Gastrocnemius medialis (tissue), 4 donors: ENCODE data around the gene BNIP5. TPM values are rescaled to one million over a fixed set of nuclear protein-coding genes. Genes with fewer than 3 reads are reported as not detected.

ENCODE experiments used
- ATAC-seq, 2 donors: fragments of 150-250 bp; one replicate each; pipeline ENCODE4 v1.9.1; 2016
- DNase-seq, 2 donors: peaks; one replicate each; pipeline ENCODE4 v3.0.0-alpha.2; 2019
- H3K27ac ChIP-seq, 4 donors: fragments of 200-600 bp; sonication (generic); 1 replicate in 1 of 4; 2 replicates in 3 of 4; pipeline ENCODE4 v1.5.1; 2016 to 2018; ENCODE audit warnings: mild to moderate bottlenecking in 2 of 4, moderate library complexity in 1 of 4
- H3K27me3 ChIP-seq, 3 donors: fragments of 200-600 bp; sonication (generic) in 2 of 3; 1 replicate in 1 of 3; 2 replicates in 2 of 3; pipeline versions ENCODE4 v1.5.1 to v1.6.0; 2016 to 2019; ENCODE audit warnings: mild to moderate bottlenecking in 1 of 3, moderate library complexity in 1 of 3
- H3K36me3 ChIP-seq, 2 donors: fragments of 200-600 bp; sonication (generic) in 1 of 2; one replicate each; pipeline ENCODE4 v1.5.1; 2017 to 2018
- H3K4me1 ChIP-seq, 2 donors: fragments of 200-600 bp; sonication (generic) in 1 of 2; one replicate each; pipeline ENCODE4 v1.5.1; 2016 to 2017; ENCODE audit warnings: mild to moderate bottlenecking in 2 of 2
- H3K4me3 ChIP-seq, 4 donors: fragments of 200-600 bp; sonication (generic) in 3 of 4; 1 replicate in 1 of 4; 2 replicates in 3 of 4; pipeline ENCODE4 v1.5.1; 2016 to 2019; ENCODE audit warnings: mild to moderate bottlenecking in 2 of 4
- H3K9me3 ChIP-seq, 3 donors: fragments of 200-600 bp; sonication (generic) in 2 of 3; 1 replicate in 1 of 3; 2 replicates in 2 of 3; pipeline ENCODE4 v1.5.1; 2016 to 2019
- POLR2A ChIP-seq, 2 donors: fragments of 450-650 bp; IDR thresholded peaks; one replicate each; pipeline ENCODE4 v1.6.1; 2017; ENCODE audit warnings: antibody characterized with exemption in 2 of 2, mild to moderate bottlenecking in 2 of 2, moderate library complexity in 2 of 2
- in situ Hi-C, 4 donors: fragments of 200-750 bp; cut with MboI; loops; one replicate each; pipeline versions ENCODE4 v1.15.0 to v1.8.0; 2017; ENCODE audit warnings: low sequenced_read_pairs in 4 of 4
- intact Hi-C: fragments of 100-400 bp; cut with DNase I; formaldehyde crosslinking; loops from one replicate; pipeline ENCODE4 v1.15.1; 2023; ENCODE audit warnings: low total_unique reads
- total RNA-seq, 4 donors: library from RNA; depleted of rRNA; stranded (reverse); fragments of >200 nt; gene quantifications; one replicate each; pipeline versions ENCODE4 v1.1.0 to v1.2.3, GENCODE V29; 2016
- TF ChIP-seq, protein P1 (sequence below), 5 experiments: fragments of 450-650 bp in 3 of 5; fragments of 200-600 bp in 2 of 5; sonication (generic) in 2 of 5; IDR thresholded peaks in 4 of 5; conservative IDR thresholded peaks in 1 of 5; 1 replicate in 4 of 5; 2 replicates in 1 of 5; pipeline ENCODE4 v1.5.1; 2016 to 2019; ENCODE audit warnings: antibody characterized with exemption in 5 of 5, mild to moderate bottlenecking in 3 of 5, moderate library complexity in 3 of 5

The BNIP5 gene
- total RNA-seq, 4 donors from 2014 or later, result not detected

DNA sequence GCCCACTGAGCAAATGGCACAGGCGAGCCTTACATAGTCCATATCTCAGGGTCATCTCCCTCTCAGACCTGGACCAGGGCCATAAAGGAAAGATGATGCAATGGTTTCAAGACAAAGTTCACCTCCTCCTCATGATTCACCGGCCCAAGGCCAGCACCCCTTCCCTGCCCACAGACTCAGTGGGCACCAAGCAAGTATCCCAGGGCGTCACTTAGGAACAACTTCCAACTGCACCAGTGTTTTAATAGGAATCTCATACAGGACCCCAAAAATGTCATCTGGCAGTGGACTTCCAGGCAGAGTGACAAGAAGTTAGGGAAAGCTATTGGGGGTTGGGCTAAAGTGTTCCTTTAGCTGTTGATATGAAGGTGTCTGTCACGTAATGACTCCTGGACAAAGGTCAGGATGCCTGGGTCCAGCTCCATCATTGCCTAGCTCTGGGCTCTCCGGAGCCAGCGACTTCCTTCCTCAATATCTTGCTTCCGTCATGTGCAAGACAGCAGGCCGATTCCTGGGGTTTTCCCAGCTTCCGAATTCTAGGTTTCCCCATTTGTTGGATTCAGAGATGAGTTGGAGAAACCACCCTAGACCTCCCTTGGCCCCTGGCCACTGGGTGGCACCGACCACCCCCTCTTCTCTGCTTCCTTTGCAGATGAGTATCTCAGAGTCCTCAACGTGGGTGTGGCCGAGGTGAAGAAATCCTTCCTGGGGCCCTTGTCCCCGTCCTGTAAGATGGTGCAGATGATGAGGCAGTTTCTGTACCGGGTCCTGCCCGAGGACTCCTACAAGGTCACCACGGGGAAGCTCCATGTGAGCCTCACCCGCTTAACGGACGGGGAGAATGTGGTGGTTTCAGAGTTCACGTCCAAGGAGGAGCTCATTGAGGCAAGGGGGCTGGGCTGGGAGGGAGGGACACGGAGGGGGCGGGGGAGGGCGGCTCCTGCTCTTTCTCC, 45.7 kb downstream of the BNIP5 start:
- no peak overlapping the region for H3K4me3 ChIP-seq
- H3K27me3 ChIP-seq, result peaks cover 13 to 17% (median 14%) of the 10 kb centered on the region in 3 donors
- DNase-seq (no peak), ATAC-seq (no peak)
- H3K4me1 ChIP-seq, result no peaks in the 10 kb centered on the region
- intact Hi-C loops (no loop called here), in situ Hi-C loops (no loop called here)
- H3K27ac ChIP-seq, result no peak overlapping the region
- H3K9me3 ChIP-seq, result no peaks in the 10 kb centered on the region
- TF ChIP-seq, protein P1, sequence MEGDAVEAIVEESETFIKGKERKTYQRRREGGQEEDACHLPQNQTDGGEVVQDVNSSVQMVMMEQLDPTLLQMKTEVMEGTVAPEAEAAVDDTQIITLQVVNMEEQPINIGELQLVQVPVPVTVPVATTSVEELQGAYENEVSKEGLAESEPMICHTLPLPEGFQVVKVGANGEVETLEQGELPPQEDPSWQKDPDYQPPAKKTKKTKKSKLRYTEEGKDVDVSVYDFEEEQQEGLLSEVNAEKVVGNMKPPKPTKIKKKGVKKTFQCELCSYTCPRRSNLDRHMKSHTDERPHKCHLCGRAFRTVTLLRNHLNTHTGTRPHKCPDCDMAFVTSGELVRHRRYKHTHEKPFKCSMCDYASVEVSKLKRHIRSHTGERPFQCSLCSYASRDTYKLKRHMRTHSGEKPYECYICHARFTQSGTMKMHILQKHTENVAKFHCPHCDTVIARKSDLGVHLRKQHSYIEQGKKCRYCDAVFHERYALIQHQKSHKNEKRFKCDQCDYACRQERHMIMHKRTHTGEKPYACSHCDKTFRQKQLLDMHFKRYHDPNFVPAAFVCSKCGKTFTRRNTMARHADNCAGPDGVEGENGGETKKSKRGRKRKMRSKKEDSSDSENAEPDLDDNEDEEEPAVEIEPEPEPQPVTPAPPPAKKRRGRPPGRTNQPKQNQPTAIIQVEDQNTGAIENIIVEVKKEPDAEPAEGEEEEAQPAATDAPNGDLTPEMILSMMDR (IDR thresholded peaks at IDR 0.05 in 4 of 5, conservative IDR thresholded peaks at IDR 0.05 in 1 of 5), result no peak
- no peak for TF ChIP-seq POLR2A (IDR thresholded peaks at IDR 0.05)
- no peaks in the 10 kb centered on the region for H3K36me3 ChIP-seq

DNA sequence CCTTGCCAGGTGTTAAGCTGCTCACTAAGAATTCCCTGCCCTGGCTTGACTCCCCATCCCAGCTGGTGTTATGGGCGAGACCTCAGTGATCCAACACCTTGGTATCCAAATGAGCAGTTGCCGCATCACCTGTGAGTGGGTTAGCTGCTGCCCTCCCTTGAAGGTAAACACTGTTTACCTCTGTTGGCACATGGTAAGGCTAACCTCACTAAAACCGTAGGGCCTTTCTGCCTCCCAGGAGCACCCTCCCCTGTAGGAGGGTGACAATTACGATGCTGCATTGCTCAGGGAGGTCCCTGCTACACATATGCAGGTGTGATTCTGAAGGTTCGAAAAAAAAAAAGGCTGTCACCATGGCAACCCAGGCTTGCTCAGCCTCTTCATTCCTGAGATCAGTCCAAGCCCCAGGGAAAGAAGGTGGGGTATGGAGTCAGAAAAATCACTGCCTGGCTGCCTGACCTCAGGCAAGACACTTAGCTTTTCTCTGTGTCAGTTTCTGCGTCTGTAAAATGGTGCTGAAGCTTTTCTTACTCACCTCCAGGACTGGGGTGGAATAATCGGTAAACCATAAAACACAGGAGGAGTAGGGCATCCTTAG, 47.3 kb downstream of the BNIP5 start:
- Histone ChIP-seq H3K27me3 (peaks cover 25 to 29% (median 29%) of the 10 kb centered on the region in 3 donors), H3K27ac (no peak overlapping the region), H3K36me3 (no peaks in the 10 kb centered on the region), H3K4me1 (no peaks in the 10 kb centered on the region), H3K4me3 (no peak overlapping the region), H3K9me3 (no peaks in the 10 kb centered on the region)
- in situ Hi-C loops (no loop called here), intact Hi-C loops (no loop called here)
- DNase-seq, result no peak
- TF ChIP-seq, protein P1 (IDR thresholded peaks at IDR 0.05 in 4 of 5, conservative IDR thresholded peaks at IDR 0.05 in 1 of 5), result no peak
- TF ChIP-seq POLR2A (IDR thresholded peaks at IDR 0.05), result no peak
- no peak for ATAC-seq

- Histone ChIP-seq H3K9me3 (no peaks in the 10 kb centered on the region), H3K4me1 (no peaks in the 10 kb centered on the region), H3K27me3 (peaks cover 25 to 39% (median 29%) of the 10 kb centered on the region in 3 donors), H3K36me3 (no peaks in the 10 kb centered on the region), H3K27ac (no peak overlapping the region), H3K4me3 (no peak overlapping the region)
- ATAC-seq, result no peak
- DNase-seq, result no peak
- TF ChIP-seq, protein P1 (IDR thresholded peaks at IDR 0.05 in 4 of 5, conservative IDR thresholded peaks at IDR 0.05 in 1 of 5), result no peak
- TF ChIP-seq POLR2A (IDR thresholded peaks at IDR 0.05), result no peak
- intact Hi-C loops, result no loop called here
- in situ Hi-C loops, result no loop called here
Observed at GRCh38 chr6:36286858-36287257, 49.8 kb downstream of the BNIP5 start.

- H3K9me3 ChIP-seq, result no peaks in the 10 kb centered on the region
- no peak for ATAC-seq
- DNase-seq, result no peak
- H3K27ac ChIP-seq, result no peak overlapping the region
- peaks cover 25 to 39% (median 36%) of the 10 kb centered on the region in 3 donors for H3K27me3 ChIP-seq
- H3K4me1 ChIP-seq, result no peaks in the 10 kb centered on the region
- in situ Hi-C loops, result no loop called here
- intact Hi-C loops, result no loop called here
- no peaks in the 10 kb centered on the region for H3K36me3 ChIP-seq
- H3K4me3 ChIP-seq, result no peak overlapping the region
- TF ChIP-seq, protein P1 (IDR thresholded peaks at IDR 0.05 in 4 of 5, conservative IDR thresholded peaks at IDR 0.05 in 1 of 5), result no peak
- TF ChIP-seq POLR2A (IDR thresholded peaks at IDR 0.05), result no peak
Observed at GRCh38 chr6:36285797-36286196, 50.9 kb downstream of the BNIP5 start.
